ENCODE data around the gene CHRNA4.

The CHRNA4 gene

DNA sequence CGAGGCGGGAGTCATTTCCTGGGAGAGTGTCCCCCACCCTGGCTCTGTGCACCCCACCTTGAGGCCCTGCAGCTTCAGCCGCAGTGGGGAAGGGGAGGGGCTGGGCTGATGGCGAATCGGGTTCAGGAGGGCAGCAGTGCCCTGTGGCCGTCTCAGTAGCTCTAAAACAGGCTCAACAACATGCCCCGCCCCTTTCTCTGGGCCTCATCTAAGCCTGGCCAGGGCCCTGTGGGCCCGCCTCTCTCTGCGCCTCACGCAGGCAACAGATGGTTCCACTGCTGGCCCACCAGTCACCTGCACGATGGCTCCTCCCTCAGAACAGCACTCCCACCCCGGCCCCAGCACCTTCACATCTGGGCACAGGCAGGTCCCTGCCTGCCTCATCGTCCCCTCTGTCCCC is 30.2 kb downstream of the CHRNA4 start:
- H3K9ac ChIP-seq (ENCODE audit: insufficient read length, low read depth), result no peak overlapping the region
- H3K27me3 ChIP-seq (ENCODE audit: insufficient read depth, insufficient read length), result no peaks in the 10 kb centered on the region
- TF ChIP-seq YY1 (IDR thresholded peaks at IDR 0.05; ENCODE audit: insufficient read depth, insufficient read length) (no peak), SUZ12 (IDR thresholded peaks at IDR 0.05; ENCODE audit: extremely low read depth, insufficient read depth, insufficient read length) (no peak), ZNF274 (IDR thresholded peaks at IDR 0.05; ENCODE audit: low read depth, low read length) (no peak)
- no peak for DNase-seq (ENCODE audit: low read depth, low spot score)
- H3K4me1 ChIP-seq (ENCODE audit: insufficient read depth, insufficient read length), result peaks cover 3% of the 10 kb centered on the region
- no peaks in the 10 kb centered on the region for H3K36me3 ChIP-seq (ENCODE audit: insufficient read depth, insufficient read length, low read length)
- peaks cover 17% of the 10 kb centered on the region; the same call in 1 of the 2 replicates for H3K9me3 ChIP-seq (ENCODE audit: insufficient read depth, low read length)
- H3K4me3 ChIP-seq (ENCODE audit: insufficient read length, low read depth), result no peak overlapping the region

DNA sequence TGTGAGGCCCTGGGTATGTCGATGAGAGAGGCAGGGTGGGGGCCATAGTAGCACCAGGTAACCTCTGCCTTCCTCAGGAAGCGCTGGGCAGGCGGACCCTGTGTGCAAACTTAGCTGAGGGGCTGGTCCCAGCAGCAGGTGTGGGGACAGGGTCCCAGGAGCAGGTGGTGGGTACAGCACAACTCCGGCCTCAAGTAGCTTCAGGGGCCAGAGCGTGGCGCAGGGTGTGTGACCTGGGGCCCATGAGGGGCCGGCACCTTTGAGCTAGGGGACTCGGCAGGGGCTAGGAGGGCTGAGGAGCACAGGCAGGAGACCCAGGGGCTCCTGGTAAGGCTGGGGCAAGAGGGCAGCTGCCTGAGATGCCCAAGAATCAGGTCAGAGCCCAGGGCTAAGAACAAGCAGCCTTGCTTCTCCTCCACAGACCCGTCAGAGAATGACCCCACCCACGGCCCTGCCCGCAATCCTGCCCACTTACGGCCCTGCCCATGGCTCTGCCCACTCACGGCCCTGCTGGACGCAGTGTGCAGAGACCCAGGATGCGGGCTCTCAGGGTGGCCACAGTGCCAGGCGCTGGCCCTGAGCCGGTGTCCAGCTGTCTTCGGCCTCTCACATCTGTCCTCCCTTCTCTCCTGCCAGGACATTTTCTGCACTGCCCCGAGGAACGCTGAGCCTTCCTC is 30.9 kb downstream of the CHRNA4 start:
- H3K4me3 ChIP-seq (ENCODE audit: insufficient read length, low read depth), result no peak overlapping the region
- H3K4me1 ChIP-seq (ENCODE audit: insufficient read depth, insufficient read length), result peaks cover 5% of the 10 kb centered on the region
- no peak for TF ChIP-seq ZNF274 (IDR thresholded peaks at IDR 0.05; ENCODE audit: low read depth, low read length)
- H3K36me3 ChIP-seq (ENCODE audit: insufficient read depth, insufficient read length, low read length), result no peaks in the 10 kb centered on the region
- H3K9ac ChIP-seq (ENCODE audit: insufficient read length, low read depth), result no peak overlapping the region
- peaks cover 16% of the 10 kb centered on the region; the same call in 1 of the 2 replicates for H3K9me3 ChIP-seq (ENCODE audit: insufficient read depth, low read length)
- DNase-seq (ENCODE audit: low read depth, low spot score), result no peak
- no peaks in the 10 kb centered on the region for H3K27me3 ChIP-seq (ENCODE audit: insufficient read depth, insufficient read length)

DNA sequence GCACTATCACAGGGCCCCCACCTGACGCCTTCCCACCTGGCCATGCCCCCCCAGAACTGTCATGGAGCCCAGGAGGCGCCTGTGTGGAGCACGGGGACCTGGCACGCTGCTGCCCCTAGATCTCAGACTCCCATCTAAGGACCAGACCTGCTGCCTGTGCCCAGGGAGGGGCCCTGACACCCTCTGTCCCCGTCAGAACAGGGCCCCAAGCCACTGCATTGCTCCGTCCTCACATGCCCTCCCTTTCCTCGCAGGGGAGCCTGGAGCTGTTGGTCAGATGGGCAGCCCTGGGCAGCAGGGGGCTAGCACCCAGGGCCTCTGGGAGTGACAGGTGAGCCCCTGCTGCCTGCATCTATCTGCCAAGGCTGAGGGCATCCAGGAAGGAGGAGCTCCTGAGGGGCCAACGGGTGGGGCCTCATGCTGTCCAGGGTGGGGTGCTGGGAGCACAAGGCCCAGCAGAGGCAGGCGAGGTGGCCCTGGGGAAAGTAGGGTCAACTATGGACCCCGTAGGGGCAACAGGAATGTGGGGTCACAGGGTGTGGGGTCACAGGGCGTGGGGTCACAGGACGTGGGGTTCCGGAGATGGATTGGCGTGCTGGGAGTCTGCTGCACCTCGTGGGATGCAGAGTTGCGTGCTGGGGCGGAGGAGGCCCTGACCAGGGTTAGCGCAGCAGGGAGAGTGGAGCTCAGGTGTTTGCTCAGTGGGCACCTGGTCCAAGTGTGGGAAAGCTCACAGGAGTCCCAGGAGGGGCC is 31.6 kb downstream of the CHRNA4 start:
- Histone ChIP-seq H3K9ac (ENCODE audit: insufficient read length, low read depth) (no peak overlapping the region), H3K4me3 (ENCODE audit: insufficient read length, low read depth) (no peak overlapping the region), H3K4me1 (ENCODE audit: insufficient read depth, insufficient read length) (peaks cover 6% of the 10 kb centered on the region), H3K9me3 (ENCODE audit: insufficient read depth, low read length) (peaks cover 10% of the 10 kb centered on the region; the same call in 1 of the 2 replicates), H3K27me3 (ENCODE audit: insufficient read depth, insufficient read length) (no peaks in the 10 kb centered on the region), H3K36me3 (ENCODE audit: insufficient read depth, insufficient read length, low read length) (no peaks in the 10 kb centered on the region)
- DNase-seq (ENCODE audit: low read depth, low spot score), result no peak
- no peak for TF ChIP-seq ZNF274 (IDR thresholded peaks at IDR 0.05; ENCODE audit: low read depth, low read length)
- TF ChIP-seq SUZ12 (IDR thresholded peaks at IDR 0.05; ENCODE audit: extremely low read depth, insufficient read depth, insufficient read length), result no peak
- TF ChIP-seq YY1 (IDR thresholded peaks at IDR 0.05; ENCODE audit: insufficient read depth, insufficient read length), result no peak

DNA sequence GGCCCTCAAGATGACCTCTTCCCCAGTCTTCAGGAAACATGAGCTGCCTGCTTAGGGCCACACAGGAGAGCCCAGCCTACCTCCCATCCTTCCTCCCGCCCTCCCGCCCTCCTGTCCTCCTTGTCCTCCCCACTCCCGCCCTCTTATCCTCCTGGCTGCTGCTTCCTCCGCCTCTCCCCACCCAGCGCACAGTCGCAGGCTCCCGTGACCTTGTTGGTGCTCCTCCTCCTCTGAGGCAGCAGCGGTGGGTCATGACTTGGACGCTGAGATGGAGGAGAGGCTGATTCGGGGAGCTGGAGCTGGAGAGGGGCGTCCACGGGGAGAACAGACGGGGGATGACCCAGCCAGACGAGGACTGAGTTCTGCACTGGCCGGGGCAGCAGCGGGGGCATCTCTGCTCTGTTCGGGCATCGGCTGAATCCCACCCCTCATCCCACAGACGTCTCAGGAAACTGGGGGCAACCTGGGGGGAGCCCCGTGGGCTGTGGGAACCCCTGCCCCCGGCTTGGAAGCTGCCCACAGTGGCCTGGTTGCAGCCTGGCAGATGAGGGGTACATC is 32.4 kb downstream of the CHRNA4 start:
- TF ChIP-seq YY1 (IDR thresholded peaks at IDR 0.05; ENCODE audit: insufficient read depth, insufficient read length) (no peak), SUZ12 (IDR thresholded peaks at IDR 0.05; ENCODE audit: extremely low read depth, insufficient read depth, insufficient read length) (no peak), ZNF274 (IDR thresholded peaks at IDR 0.05; ENCODE audit: low read depth, low read length) (no peak)
- Histone ChIP-seq H3K4me1 (ENCODE audit: insufficient read depth, insufficient read length) (peaks cover 6% of the 10 kb centered on the region), H3K36me3 (ENCODE audit: insufficient read depth, insufficient read length, low read length) (no peaks in the 10 kb centered on the region), H3K9me3 (ENCODE audit: insufficient read depth, low read length) (peaks cover 10% of the 10 kb centered on the region; the same call in 1 of the 2 replicates), H3K4me3 (ENCODE audit: insufficient read length, low read depth) (no peak overlapping the region), H3K9ac (ENCODE audit: insufficient read length, low read depth) (no peak overlapping the region), H3K27me3 (ENCODE audit: insufficient read depth, insufficient read length) (no peaks in the 10 kb centered on the region)
- no peak for DNase-seq (ENCODE audit: low read depth, low spot score)

DNA sequence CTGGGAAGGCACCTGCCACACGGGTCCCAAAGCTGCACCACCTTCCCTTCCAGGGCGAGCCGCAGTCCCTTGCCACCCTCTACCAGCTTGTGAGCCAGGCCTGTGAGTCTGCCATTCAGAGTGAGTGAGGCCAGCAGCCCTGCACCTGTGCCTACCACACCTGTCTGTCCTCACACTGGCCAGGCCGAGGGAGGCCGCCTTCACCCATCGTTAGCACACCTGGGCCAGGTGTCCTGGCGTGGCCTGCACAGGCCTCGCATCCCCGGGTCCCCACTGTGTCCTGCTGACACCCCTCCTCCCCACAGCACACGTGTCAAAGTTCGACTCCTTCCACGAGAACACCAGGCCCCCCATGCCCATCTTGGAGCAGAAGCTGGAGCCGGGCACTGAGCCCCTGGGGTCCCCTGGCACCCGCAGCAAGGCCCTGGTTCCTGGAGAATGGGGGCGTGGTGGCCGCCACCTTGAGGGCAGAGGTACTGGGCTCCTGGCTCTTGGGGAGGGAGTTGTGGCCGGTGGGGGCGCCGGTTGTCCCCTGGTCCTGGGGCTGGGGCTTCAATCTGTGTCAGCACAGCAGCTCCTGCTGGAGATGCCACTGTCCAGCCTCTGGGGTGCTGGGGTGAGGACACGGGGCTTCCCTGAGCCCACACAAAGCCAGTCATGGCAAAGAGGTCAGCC is 33.0 kb downstream of the CHRNA4 start:
- Histone ChIP-seq H3K4me3 (ENCODE audit: insufficient read length, low read depth) (no peak overlapping the region), H3K9ac (ENCODE audit: insufficient read length, low read depth) (no peak overlapping the region), H3K4me1 (ENCODE audit: insufficient read depth, insufficient read length) (peaks cover 6% of the 10 kb centered on the region), H3K27me3 (ENCODE audit: insufficient read depth, insufficient read length) (no peaks in the 10 kb centered on the region), H3K36me3 (ENCODE audit: insufficient read depth, insufficient read length, low read length) (no peaks in the 10 kb centered on the region), H3K9me3 (ENCODE audit: insufficient read depth, low read length) (peaks cover 10% of the 10 kb centered on the region; the same call in 1 of the 2 replicates)
- DNase-seq (ENCODE audit: low read depth, low spot score), result no peak
- TF ChIP-seq ZNF274 (IDR thresholded peaks at IDR 0.05; ENCODE audit: low read depth, low read length), result no peak

DNA sequence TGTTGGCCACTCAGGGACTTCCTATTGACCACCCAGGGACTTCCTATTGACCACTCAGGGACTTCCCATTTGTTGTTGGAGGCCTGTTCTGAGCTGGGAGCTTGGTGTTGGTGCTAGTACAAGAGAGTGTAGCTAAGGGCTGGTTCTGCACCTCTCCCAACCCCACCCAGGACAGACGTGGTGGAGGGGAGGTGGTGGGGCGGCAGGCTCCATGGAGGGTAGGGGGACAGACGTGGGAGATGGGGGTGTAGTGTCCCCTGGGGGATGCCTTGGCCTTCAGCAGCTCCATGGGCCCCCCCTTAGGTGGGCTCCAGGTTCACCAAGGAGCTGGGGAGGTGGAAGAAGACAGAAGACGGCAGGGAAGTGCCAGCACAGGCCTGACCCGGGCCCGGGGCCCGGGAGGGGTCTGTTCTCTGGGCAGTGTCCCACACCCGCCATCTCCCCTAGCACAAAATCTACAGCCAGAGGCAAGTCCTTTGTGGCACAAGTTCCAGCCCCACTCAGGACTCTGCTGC is 33.9 kb downstream of the CHRNA4 start:
- peaks cover 10% of the 10 kb centered on the region; the same call in 1 of the 2 replicates for H3K9me3 ChIP-seq (ENCODE audit: insufficient read depth, low read length)
- no peaks in the 10 kb centered on the region for H3K36me3 ChIP-seq (ENCODE audit: insufficient read depth, insufficient read length, low read length)
- peaks cover 7% of the 10 kb centered on the region for H3K4me1 ChIP-seq (ENCODE audit: insufficient read depth, insufficient read length)
- no peak overlapping the region for H3K4me3 ChIP-seq (ENCODE audit: insufficient read length, low read depth)
- H3K9ac ChIP-seq (ENCODE audit: insufficient read length, low read depth), result no peak overlapping the region
- no peak for DNase-seq (ENCODE audit: low read depth, low spot score)
- no peaks in the 10 kb centered on the region for H3K27me3 ChIP-seq (ENCODE audit: insufficient read depth, insufficient read length)
- no peak for TF ChIP-seq ZNF274 (IDR thresholded peaks at IDR 0.05; ENCODE audit: low read depth, low read length)
- no peak for TF ChIP-seq SUZ12 (IDR thresholded peaks at IDR 0.05; ENCODE audit: extremely low read depth, insufficient read depth, insufficient read length)
- no peak for TF ChIP-seq YY1 (IDR thresholded peaks at IDR 0.05; ENCODE audit: insufficient read depth, insufficient read length)

Data from NT2/D1 (cell line).